ENCODE measurements around the gene B3GALT2. TPM values are rescaled to one million over a fixed set of nuclear protein-coding genes. Genes with fewer than 3 reads are reported as not detected.

B3GALT2 gene
- total and polyA plus RNA-seq, 2 of the 8 experiments (the other 6 are each of a cell fraction or from before 2014, with no cell fraction given): not detected

DNA sequence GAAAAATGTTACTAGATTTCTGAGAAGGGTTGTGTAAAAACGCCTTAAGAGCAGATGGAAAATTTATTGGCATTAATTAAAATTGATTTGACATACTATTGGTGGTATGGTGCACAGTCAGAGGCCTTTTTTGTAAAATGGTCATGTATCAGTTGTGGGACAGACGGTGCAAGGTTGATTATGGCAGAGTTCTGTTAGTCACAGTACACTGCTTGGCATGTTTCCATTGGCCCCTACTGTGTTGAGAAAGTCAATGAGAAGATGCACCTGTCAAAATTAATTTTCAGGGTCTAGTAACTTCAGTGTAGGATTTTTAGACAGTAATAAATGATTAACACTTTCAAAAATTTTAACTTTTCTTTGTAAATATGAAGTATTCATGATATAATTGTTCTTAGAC lies 4.4 kb downstream of the B3GALT2 start (continued):
- TF ChIP-seq, protein P1, sequence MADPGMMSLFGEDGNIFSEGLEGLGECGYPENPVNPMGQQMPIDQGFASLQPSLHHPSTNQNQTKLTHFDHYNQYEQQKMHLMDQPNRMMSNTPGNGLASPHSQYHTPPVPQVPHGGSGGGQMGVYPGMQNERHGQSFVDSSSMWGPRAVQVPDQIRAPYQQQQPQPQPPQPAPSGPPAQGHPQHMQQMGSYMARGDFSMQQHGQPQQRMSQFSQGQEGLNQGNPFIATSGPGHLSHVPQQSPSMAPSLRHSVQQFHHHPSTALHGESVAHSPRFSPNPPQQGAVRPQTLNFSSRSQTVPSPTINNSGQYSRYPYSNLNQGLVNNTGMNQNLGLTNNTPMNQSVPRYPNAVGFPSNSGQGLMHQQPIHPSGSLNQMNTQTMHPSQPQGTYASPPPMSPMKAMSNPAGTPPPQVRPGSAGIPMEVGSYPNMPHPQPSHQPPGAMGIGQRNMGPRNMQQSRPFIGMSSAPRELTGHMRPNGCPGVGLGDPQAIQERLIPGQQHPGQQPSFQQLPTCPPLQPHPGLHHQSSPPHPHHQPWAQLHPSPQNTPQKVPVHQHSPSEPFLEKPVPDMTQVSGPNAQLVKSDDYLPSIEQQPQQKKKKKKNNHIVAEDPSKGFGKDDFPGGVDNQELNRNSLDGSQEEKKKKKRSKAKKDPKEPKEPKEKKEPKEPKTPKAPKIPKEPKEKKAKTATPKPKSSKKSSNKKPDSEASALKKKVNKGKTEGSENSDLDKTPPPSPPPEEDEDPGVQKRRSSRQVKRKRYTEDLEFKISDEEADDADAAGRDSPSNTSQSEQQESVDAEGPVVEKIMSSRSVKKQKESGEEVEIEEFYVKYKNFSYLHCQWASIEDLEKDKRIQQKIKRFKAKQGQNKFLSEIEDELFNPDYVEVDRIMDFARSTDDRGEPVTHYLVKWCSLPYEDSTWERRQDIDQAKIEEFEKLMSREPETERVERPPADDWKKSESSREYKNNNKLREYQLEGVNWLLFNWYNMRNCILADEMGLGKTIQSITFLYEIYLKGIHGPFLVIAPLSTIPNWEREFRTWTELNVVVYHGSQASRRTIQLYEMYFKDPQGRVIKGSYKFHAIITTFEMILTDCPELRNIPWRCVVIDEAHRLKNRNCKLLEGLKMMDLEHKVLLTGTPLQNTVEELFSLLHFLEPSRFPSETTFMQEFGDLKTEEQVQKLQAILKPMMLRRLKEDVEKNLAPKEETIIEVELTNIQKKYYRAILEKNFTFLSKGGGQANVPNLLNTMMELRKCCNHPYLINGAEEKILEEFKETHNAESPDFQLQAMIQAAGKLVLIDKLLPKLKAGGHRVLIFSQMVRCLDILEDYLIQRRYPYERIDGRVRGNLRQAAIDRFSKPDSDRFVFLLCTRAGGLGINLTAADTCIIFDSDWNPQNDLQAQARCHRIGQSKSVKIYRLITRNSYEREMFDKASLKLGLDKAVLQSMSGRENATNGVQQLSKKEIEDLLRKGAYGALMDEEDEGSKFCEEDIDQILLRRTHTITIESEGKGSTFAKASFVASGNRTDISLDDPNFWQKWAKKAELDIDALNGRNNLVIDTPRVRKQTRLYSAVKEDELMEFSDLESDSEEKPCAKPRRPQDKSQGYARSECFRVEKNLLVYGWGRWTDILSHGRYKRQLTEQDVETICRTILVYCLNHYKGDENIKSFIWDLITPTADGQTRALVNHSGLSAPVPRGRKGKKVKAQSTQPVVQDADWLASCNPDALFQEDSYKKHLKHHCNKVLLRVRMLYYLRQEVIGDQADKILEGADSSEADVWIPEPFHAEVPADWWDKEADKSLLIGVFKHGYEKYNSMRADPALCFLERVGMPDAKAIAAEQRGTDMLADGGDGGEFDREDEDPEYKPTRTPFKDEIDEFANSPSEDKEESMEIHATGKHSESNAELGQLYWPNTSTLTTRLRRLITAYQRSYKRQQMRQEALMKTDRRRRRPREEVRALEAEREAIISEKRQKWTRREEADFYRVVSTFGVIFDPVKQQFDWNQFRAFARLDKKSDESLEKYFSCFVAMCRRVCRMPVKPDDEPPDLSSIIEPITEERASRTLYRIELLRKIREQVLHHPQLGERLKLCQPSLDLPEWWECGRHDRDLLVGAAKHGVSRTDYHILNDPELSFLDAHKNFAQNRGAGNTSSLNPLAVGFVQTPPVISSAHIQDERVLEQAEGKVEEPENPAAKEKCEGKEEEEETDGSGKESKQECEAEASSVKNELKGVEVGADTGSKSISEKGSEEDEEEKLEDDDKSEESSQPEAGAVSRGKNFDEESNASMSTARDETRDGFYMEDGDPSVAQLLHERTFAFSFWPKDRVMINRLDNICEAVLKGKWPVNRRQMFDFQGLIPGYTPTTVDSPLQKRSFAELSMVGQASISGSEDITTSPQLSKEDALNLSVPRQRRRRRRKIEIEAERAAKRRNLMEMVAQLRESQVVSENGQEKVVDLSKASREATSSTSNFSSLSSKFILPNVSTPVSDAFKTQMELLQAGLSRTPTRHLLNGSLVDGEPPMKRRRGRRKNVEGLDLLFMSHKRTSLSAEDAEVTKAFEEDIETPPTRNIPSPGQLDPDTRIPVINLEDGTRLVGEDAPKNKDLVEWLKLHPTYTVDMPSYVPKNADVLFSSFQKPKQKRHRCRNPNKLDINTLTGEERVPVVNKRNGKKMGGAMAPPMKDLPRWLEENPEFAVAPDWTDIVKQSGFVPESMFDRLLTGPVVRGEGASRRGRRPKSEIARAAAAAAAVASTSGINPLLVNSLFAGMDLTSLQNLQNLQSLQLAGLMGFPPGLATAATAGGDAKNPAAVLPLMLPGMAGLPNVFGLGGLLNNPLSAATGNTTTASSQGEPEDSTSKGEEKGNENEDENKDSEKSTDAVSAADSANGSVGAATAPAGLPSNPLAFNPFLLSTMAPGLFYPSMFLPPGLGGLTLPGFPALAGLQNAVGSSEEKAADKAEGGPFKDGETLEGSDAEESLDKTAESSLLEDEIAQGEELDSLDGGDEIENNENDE (IDR thresholded peaks at IDR 0.05; ENCODE audit: insufficient replicate concordance, low read length): no peak
- no peak for TF ChIP-seq GABPA (IDR thresholded peaks at IDR 0.05; ENCODE audit: borderline replicate concordance, insufficient read depth, low read length)
- no peak for TF ChIP-seq CHD2 (IDR thresholded peaks at IDR 0.05; ENCODE audit: low read length)
- no peak for TF ChIP-seq YY1 (IDR thresholded peaks at IDR 0.05; ENCODE audit: low read depth, low read length)
- TF ChIP-seq TCF12 (IDR thresholded peaks at IDR 0.05; ENCODE audit: low read depth, low read length): no peak
- no peak for TF ChIP-seq SIX5 (IDR thresholded peaks at IDR 0.05; ENCODE audit: low read depth, low read length)
